ENCODE measurements around the gene NFATC2.

The NFATC2 gene

GRCh38 chr20:51458751-51459439 lies 83.6 kb downstream of the NFATC2 start:
- in situ Hi-C loops (cut with HindIII; ENCODE audit: low sequenced_read_pairs) = no loop called here

GRCh38 chr20:51457533-51457932 lies 85.0 kb downstream of the NFATC2 start:
- in situ Hi-C loops (cut with HindIII; ENCODE audit: low sequenced_read_pairs) = no loop called here

DNA sequence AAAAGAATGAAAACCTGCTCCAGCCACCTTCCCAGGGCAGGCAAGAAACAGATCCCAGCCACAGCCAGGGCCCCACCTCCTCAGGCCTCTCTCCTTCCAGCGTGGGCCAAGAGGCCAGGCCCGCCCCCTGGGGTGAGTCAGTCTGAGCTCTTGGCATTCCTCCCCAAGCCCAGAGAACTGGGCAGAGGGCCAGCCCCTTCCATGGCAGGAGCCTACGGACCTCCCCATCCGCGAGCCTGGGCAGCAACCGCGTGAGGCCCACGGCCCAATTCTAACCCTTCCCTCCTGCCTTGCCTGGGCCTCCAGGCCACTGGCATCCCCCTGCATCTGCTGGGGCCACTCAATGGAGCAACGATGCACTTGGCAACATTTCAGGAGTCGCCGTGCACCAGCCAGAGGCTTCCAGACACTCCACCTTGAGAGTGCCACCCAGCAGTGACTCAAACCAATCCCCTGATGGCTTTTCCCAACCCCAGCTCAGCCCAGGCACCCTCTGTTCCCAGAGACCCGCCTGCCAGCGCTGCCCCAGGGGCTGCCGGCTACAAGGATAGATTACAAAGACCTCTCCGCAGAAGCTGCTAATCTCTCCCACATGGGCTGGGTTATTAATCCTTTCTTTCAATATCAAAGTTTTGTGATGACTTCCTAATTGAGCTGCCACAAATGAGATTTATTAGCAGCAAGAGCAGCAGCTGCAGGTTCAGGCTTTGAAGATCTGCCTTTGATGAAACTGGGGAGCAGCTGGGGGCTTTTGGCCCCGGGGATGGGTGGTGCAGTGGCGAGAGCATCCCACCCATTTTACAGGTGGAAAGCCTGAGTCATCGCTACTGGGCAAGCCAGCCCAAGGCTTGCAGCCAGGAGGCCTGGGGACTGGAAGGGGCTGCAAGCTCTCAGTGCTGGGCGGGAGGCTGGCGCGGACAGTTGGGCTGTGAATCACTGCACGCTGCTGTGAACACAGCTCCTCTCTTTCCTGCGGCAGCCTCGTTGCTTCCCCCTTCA lies 85.7 kb downstream of the NFATC2 start:
- in situ Hi-C loops (cut with HindIII; ENCODE audit: low sequenced_read_pairs) = no loop called here

- in situ Hi-C loops (cut with HindIII; ENCODE audit: low sequenced_read_pairs) = no loop called here
Measured at GRCh38 chr20:51454250-51454865, 88.2 kb downstream of the NFATC2 start.

DNA sequence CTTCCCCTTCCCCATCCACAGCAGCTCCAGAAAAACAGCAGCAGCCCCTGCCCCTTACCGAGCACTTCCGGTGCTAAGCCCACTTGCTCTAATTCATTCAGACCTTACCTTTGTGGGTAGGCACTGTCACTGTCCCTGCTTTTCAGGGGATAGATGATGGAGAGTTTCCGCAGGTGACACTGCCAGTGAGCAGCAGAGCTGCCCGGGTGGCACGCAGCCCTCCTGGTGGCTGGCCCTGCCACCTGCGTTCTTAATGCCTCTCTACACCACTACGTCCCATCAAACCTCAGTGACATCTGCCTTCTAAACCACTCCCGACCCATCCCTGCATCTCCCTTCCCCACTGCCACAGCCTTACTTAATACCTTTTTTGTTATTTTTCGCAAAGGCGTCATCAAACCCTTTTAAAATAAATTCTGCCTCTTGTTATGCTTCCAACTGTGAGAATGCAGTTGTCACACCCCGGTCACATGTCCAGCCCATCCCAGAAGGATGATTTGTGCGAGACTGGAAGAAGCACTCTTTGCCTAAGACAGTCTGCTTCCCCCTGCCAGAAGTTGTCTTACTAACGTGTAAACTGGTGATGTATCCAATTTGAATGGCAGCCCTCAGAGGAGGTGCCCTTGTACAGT lies 89.7 kb downstream of the NFATC2 start:
- in situ Hi-C loops (cut with HindIII; ENCODE audit: low sequenced_read_pairs) = no loop called here

DNA sequence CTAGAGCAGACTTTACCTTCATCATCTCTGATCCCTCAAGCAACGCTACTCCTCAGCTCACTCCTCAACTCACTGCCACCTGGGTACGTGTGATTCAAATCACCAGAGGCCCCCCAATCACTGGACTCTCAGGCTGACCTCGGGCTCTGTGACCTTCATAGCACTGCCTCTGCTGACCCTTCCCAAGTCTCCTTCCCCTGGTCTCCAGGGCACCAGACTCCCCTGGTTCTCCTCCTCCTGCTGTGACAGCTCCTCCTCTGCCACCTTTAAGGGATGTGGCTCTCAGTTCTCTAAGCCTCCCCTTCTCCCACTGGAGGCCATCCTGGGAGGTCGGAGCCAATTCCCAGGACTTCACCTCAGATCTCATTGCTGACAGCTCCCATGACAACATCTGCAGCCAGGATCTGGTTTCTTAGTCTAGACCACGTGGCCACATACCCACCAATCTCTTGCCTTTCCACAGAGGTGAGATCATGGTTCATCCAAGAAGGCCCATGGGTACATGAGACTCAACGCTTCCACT lies 90.4 kb downstream of the NFATC2 start:
- in situ Hi-C loops (cut with HindIII; ENCODE audit: low sequenced_read_pairs) = no loop called here

DNA sequence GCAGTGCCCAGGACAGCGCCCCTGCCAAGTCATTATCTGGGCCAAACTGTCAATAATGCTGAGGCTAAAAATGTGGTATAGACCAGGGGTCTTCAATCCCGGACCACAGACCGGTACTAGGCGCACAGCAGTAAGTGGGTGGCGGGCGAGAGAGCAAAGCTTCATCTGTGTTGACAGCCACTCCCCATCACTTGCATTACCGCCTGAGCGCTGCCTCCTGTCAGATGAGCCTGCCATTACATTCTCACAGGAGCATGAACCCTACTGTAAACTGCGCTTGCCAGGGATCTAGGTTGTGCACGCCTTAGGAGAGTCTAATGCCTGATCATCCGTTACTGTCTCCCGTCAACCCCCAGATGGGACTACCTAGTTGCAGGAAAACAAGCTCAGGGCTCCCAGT lies 91.0 kb downstream of the NFATC2 start:
- in situ Hi-C loops (cut with HindIII; ENCODE audit: low sequenced_read_pairs) = no loop called here

- in situ Hi-C loops (cut with HindIII; ENCODE audit: low sequenced_read_pairs) = no loop called here
Measured at GRCh38 chr20:51450984-51451383, 91.5 kb downstream of the NFATC2 start.

GRCh38 chr20:51450221-51450712 lies 92.3 kb downstream of the NFATC2 start:
- in situ Hi-C loops (cut with HindIII; ENCODE audit: low sequenced_read_pairs) = no loop called here

DNA sequence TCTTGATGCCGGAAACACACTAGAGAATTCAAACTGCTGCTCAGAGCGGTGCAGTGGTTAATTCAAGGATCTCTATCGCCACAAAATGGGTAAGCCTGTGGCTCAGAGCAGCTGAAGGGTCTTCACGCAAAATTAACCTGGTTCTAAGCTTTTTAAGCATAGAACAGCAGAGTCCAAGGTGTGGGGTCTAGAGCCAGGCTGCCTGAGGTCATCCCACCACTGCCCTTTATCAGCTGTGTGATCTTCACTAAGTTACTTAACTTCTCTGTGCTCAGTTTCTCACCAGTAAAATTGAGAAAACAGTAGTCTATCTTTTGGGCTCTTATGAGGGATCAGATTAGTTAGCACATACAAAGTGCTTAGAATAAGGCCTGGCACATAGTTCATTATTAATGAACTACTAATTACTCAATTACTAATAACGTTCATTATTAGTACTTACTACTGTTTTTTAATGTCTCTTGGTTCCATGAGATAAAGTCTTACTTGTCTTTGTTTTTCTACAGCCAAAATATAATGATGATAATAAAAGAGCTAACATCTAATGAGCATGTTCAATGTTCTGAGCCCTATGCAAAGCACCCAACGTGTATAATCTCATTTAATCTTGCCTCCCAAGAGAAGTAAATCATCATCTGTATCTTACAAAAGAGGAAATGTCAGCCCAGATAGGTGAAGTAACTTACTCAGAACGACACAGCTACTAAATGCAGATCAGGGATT lies 92.9 kb downstream of the NFATC2 start:
- in situ Hi-C loops (cut with HindIII; ENCODE audit: low sequenced_read_pairs) = no loop called here

DNA sequence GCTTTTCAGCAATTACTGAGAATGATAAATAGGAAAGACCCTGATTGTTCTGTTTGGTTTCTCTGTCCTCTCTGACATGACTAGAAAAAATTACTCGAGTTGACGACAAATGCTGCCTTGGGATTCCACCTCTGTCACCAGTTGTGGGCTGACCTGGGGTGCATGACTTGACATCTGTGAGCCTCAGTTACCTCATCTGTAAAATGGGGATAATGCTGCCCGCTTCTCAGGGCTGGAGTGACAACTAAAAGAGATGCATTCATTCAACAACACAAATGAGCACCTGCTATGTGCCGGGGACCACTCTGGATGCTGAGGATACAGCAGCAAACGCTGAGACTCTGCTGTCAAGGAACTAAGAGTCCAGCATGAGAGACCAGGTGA lies 94.8 kb downstream of the NFATC2 start:
- in situ Hi-C loops (cut with HindIII; ENCODE audit: low sequenced_read_pairs) = no loop called here

GRCh38 chr20:51447097-51447764 lies 95.3 kb downstream of the NFATC2 start:
- in situ Hi-C loops (cut with HindIII; ENCODE audit: low sequenced_read_pairs) = no loop called here

- in situ Hi-C loops (cut with HindIII; ENCODE audit: low sequenced_read_pairs) = no loop called here
Measured at GRCh38 chr20:51446656-51447055, 95.9 kb downstream of the NFATC2 start.

DNA sequence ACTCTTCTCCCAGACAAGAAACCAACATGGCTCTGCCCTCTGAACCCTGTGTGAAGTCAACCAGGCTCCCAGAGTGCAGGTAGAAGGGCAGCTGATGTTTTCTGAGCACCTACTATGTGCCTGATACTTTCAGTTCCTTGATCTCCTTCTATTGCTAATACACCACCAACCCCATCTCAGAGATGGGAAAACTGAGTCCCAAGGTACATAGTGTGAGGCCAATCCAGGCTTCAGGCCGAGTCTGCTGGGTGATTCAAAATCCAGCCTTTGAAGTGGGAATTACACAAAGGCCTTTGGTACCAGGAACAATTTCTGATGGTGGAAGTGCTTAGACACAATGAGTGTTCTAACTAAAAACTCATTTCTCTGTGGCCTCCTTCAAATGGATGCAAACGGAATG lies 96.3 kb downstream of the NFATC2 start:
- in situ Hi-C loops (cut with HindIII; ENCODE audit: low sequenced_read_pairs) = no loop called here

GRCh38 chr20:51445591-51445990 lies 96.9 kb downstream of the NFATC2 start:
- in situ Hi-C loops (cut with HindIII; ENCODE audit: low sequenced_read_pairs) = no loop called here

GRCh38 chr20:51444922-51445438 lies 97.5 kb downstream of the NFATC2 start:
- in situ Hi-C loops (cut with HindIII; ENCODE audit: low sequenced_read_pairs) = no loop called here

DNA sequence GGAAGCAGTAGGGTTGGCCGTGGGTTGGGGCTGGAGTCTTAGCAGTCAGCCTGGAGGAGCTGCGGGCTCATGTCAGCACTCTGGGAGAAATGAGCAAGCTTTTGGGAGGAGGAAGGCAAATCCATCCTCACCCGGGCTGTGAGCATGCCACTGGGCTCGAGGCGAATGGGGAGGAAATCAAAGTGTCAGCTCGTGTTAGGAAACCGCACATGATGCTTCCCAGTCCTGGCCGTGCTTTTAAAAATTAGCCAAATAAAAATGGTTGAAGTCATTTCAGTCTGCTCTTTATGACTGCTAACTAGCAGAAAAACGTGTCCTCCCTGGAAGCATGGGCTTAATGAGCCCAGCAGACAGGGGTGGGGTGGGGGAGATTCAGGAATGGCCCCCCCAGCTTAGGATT lies 98.1 kb downstream of the NFATC2 start:
- in situ Hi-C loops (cut with HindIII; ENCODE audit: low sequenced_read_pairs) = no loop called here

DNA sequence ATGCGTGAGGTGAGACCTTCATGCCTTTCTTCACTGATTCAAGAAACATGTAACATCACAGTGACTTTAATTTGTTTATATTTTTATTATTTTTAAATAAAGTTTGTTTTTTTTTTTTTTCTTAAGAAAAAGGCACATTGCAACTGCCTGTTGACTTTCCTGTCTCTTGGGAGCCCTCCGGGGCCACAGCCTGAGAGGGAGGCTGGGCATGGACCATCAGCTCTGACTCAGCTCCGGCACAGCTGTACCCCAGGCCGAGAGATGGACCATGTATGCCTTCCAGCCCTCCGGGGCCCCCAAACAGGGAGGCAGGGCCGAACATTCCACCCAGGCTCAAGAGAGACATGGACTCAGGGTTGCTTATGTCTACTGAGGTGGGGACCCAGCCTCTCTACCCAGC lies 99.9 kb downstream of the NFATC2 start:
- in situ Hi-C loops (cut with HindIII; ENCODE audit: low sequenced_read_pairs) = no loop called here

DNA sequence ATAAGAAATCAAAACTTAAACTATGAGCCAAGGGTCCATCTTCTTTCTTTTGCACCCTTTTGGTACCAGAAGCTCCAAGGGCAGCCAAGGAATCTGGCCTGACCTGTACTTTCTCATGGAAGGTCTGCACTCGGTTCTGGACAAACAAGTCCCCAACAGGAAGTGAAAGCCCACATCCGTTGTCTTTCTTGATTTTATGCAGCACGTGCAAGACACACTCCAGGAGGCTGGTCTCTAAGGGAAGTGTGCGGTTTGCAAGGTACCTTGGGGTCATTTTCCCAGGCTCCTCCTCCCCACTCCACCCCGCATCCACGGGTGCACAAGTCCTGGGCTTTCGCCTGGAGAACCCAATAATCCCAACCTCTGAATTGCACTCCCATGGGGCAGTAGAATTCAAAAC lies 101.9 kb downstream of the NFATC2 start:
- in situ Hi-C loops (cut with HindIII; ENCODE audit: low sequenced_read_pairs) = no loop called here
